ENCODE results near the gene KCNK17. TPM values are rescaled to one million over a fixed set of nuclear protein-coding genes. Genes with fewer than 3 reads are reported as not detected.
"Not testable (repeated sequence)": the region's sequence is repeated elsewhere in the genome, so short reads cannot be mapped to it uniquely, and the experiment has no call there.

Gene KCNK17
- total RNA-seq, 2 donors from 2014 or later = not detected

DNA sequence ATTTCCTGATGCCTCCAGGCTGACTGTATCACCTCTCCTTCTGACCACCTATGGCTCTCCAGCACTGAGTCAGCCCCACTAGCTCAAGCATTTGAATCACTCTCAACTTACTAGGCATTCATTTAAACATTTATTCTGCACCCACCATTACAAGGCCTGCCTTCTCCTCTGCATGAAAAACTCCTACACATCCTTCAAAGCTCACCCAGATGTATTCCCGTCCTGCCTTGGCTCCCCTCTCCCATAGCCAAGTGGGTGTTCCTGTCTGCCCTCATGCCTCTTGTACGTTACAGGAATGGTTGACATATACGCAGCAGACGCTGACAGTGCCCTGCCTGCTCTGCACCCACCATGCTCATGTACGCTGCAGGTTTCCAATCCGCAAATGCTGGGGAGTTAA, 21.6 kb downstream of the KCNK17 start:
- no peaks in the 10 kb centered on the region for H3K9me3 Mint-ChIP-seq
- no peaks in the 10 kb centered on the region for H3K36me3 Mint-ChIP-seq
- H3K27ac Mint-ChIP-seq = no peak overlapping the region
- DNase-seq (ENCODE audit: low spot score in 2 of 2) (no peak), ATAC-seq (no peak)

DNA sequence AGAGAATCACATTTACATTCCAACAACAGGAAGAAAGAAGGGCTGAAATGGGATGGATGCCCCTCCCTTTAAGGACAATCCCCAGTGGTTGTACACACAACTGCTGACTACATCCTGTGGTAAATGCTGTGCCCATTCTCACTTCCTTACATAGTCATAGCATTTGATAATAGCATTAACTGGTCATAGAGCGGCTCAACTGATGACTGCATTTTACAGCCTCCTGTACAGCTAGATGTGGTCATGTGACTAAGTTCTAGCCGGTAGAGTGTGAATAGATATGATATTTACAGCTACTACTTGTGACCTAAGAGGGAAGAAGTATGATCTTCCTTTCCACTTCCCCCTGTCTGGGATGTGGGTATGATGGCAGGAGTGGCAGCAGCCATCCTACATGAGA, 24.7 kb downstream of the KCNK17 start:
- Mint-ChIP-seq H3K9me3 (no peaks in the 10 kb centered on the region), H3K36me3 (no peaks in the 10 kb centered on the region), H3K27ac (no peak overlapping the region)
- DNase-seq (ENCODE audit: low spot score in 2 of 2) (no peak), ATAC-seq (peak in 1 of 2 donors; percentile 66)

DNA sequence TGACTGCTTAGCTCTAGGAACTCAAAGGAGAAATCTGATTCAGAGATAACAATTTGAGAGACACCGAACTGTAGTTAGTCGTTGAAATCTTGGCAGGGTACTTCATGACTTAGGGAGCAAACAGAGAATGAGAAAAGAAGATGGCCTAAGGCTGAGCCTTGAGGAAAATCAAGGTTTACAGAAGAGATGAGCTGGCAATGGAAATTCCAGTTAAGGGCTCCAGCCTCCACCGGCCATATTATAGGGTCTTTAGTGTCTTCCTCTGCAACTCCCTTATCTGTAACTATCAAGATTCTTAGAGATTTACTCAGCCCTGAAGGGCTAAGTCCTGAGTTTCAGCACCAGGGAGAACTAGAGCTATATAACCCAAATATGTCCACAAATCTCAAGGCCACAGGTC, 26.6 kb downstream of the KCNK17 start:
- H3K9me3 Mint-ChIP-seq = no peaks in the 10 kb centered on the region
- no peak overlapping the region for H3K27ac Mint-ChIP-seq
- no peaks in the 10 kb centered on the region for H3K36me3 Mint-ChIP-seq
- DNase-seq (ENCODE audit: low spot score in 2 of 2) = no peak
- ATAC-seq = no peak

DNA sequence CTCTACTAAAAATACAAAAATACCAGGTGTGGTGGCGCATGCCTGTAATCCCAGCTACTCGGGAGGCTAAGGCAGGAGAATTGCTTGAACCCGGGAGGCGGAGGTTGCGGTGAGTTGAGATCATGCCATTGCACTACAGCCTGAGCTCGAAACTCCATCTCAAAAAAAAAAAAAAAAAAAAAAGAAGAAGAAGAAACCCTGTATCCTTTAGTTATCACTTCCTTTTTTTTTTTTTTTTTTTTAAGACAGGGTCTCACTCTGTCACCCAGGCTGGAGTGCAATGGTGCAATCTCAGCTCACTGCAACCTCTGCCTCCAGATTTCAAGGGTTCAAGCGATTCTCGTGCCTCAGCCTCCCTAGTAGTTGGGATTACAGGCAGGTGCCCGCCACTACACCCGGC, 27.6 kb downstream of the KCNK17 start:
- not testable (repeated sequence) for DNase-seq (ENCODE audit: low spot score in 2 of 2); H3K36me3 Mint-ChIP-seq; H3K9me3 Mint-ChIP-seq; ATAC-seq; H3K27ac Mint-ChIP-seq

DNA sequence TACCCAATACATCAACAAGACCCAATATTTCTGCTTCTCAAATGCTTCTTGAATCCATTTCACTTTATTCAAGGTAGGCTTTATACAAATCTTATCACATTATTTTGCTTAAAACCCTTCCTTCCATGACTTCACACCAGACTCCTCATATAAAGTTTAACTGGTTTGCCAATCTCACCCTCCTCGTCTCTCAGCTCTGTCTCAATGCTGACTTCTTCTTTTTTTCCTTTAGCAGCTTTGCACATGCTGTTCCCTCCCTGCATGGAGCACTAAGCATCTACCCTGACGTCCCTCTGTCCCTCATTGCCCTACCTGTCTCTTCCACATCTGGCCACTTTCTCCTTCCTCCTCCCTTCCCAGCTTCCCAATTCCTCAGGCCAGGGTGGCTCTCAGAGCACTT, 31.4 kb downstream of the KCNK17 start:
- ATAC-seq (no peak), DNase-seq (ENCODE audit: low spot score in 2 of 2) (no peak)
- Mint-ChIP-seq H3K27ac (no peak overlapping the region), H3K36me3 (no peaks in the 10 kb centered on the region), H3K9me3 (no peaks in the 10 kb centered on the region)

DNA sequence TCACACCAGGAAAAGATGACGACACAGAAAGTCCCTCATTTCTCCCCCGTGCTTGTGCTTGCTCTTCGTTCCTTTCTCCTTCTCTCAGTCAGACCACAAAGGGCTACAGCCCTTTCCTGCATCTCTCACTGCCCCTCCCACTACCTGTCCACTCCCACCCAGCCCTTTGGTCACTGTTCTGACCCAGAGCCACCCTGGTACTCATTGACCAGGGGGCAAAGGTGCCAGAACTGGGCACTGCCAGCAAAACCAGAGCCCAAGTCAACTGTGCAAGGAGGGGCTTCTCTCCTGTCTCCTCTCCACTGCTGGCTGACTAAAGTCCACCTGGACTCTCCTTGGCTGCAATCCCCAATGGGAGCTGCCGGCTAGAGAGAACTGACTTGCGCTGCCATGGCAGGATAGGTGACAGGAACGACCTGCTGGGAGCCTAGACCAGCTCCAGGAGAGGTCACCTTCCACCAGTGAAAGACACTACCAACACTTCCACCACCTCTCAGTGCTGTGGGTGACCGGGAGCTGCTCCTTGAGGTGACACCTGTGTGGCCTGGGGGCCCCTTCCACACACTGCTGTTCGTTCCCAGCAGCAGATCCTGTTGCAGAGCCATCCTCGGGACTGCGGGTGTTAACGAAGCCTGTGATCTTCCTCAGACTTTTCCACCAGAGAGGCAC, 32.8 kb downstream of the KCNK17 start:
- peak overlapping the region in 1 of 2 donors; percentile 79 for H3K27ac Mint-ChIP-seq
- DNase-seq (ENCODE audit: low spot score in 2 of 2) = no peak

DNA sequence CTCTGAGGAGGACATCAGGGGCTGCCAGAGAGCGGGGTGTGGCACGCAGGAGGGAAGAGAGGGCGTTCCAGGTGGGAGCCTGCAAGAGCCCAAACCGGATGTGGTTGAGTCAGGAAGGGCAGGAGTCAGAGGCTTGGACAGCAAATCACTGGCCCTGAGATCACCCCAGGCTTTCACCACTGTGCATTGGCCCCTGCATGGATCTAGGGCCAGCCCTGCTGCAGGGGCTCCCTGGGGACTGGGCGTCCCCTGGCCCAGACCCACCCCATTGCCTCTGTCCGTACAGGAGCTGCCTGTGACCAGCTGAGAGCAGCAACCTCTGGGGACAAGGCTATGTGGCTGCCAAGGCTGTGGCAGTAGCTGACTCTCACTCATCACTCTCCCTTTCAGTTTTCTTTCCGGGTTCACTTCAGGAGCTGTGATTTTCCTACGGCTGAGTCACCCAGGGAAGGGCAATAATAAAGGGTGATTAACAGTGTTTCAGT, 33.9 kb downstream of the KCNK17 start:
- ATAC-seq (peak in 1 of 2 donors; percentile 37), DNase-seq (ENCODE audit: low spot score in 2 of 2) (no peak)
- no peaks in the 10 kb centered on the region for H3K9me3 Mint-ChIP-seq
- H3K27ac Mint-ChIP-seq = peak overlapping the region in 1 of 2 donors; percentile 52
- H3K36me3 Mint-ChIP-seq = no peaks in the 10 kb centered on the region

More for the DNA sequence above, 32.8 kb downstream of the KCNK17 start:
- Mint-ChIP-seq H3K36me3 (no peaks in the 10 kb centered on the region), H3K9me3 (no peaks in the 10 kb centered on the region)
- ATAC-seq = no peak

DNA sequence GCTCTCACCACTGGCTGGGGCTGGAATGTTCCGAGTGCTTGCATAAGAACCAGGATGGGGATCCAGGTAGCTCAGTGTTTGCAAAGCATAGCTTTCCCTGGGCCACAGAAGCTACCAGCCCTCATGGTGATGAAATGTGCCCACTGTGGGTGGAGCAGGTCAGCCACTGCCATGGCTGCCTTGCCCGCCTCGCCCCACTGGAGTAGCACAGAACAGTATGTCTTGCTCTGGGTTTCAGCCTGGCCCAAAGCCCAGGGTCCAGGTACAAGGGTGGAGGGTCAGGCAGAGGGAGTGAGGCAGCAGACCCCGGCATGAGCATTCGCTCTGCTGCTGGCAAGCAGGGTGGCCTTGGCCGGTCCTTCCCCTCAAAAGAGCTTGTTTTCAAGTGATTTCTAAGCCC, 34.7 kb downstream of the KCNK17 start:
- no peak overlapping the region for H3K27ac Mint-ChIP-seq
- no peaks in the 10 kb centered on the region for H3K36me3 Mint-ChIP-seq
- H3K9me3 Mint-ChIP-seq = no peaks in the 10 kb centered on the region
- DNase-seq (ENCODE audit: low spot score in 2 of 2) (no peak), ATAC-seq (no peak)

DNA sequence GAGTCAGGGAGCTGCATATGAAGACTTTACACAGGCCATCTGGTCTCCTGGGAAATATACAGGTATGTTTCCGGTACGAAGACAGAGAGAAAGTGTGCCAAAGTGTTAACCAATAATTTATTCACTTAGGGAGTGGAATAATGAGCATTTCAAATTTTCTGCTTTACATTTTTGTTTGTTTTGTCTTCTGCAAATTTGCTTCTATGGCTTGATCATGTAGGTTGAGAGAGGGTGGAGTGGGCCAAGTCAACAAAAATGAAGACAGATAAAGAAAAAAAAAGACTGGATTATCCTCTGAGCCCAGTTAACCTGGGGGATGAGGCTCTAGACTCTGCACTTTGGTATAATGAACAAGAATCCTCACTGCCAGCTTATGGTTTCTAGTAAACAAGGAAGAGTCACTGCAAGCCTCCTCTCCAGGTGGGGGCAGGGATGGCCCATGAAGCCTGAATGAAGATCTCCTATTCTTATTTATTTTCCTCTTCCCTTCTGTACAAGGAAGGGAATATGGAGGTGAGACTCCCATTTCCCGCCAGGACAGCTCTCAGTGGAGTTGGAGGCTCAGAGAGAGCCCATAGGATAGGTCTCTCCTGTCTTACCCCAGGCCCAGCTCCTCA, 37.7 kb downstream of the KCNK17 start:
- ATAC-seq (no peak), DNase-seq (ENCODE audit: low spot score in 2 of 2) (no peak)
- Mint-ChIP-seq H3K36me3 (no peaks in the 10 kb centered on the region), H3K9me3 (no peaks in the 10 kb centered on the region), H3K27ac (no peak overlapping the region)

DNA sequence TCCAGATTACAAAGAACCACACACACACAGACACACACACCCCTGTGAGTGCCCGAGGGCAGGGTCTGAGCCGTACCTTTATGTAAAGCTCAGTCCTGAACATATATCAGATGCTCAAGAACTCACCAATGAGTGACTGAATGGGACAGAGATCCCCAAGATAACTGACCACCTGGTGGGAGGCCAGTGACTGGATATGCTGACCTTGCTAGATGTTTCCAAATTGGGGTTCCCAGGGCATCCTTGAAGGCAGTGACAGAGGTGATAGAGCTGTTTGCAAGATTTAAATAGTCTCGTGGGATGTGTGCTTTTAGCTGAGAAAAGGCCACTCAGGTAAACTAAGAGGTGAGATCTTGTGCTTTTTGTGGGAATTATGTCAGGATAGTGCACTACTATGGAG, 39.3 kb downstream of the KCNK17 start:
- DNase-seq (ENCODE audit: low spot score in 2 of 2) = no peak
- H3K9me3 Mint-ChIP-seq = no peaks in the 10 kb centered on the region
- no peak overlapping the region for H3K27ac Mint-ChIP-seq
- ATAC-seq = no peak
- no peaks in the 10 kb centered on the region for H3K36me3 Mint-ChIP-seq

DNA sequence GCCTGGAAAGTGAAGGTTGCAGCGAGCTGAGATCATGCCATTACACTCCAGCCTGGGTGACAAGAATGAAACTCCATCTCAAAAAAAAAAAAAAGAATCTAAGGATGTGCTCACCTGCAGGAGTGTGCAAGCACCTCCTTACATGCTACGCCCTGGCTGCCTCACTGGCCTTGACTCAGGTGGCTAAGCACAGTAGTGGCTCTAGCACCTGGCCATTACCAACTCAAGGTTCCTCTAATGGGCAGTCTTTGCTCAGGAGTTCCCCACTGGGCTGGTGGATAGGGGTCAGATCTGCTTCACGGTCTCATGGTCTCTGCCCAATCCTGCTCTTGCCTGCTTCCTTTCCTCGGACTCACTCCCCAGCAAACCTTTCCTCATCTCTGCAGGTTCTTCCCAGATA, 39.7 kb downstream of the KCNK17 start:
- Mint-ChIP-seq H3K27ac (no peak overlapping the region), H3K9me3 (no peaks in the 10 kb centered on the region), H3K36me3 (no peaks in the 10 kb centered on the region)
- ATAC-seq = no peak
- DNase-seq (ENCODE audit: low spot score in 2 of 2) = no peak

DNA sequence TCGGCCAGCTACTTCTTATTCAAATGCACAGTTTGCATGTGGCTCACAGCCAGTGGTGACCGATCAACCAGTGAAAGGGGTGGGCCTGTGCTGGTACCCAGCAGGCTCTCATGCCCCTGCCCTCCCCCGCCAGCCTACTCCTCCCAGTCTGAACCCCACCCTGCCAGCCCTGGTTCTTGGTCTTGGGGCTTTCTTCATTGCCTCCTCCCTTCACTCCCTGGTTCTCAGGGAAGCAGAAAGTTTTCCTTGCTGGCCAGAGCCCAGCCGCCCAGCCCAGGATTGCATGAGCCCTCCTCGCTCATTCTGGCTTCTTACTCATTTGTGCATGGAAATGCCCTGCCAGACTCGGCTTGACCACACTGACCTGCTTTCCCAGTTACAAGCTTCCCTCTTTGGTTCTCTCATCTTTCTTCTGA, 40.8 kb downstream of the KCNK17 start:
- no peaks in the 10 kb centered on the region for H3K9me3 Mint-ChIP-seq
- H3K27ac Mint-ChIP-seq = no peak overlapping the region
- ATAC-seq = no peak
- DNase-seq (ENCODE audit: low spot score in 2 of 2) = no peak
- no peaks in the 10 kb centered on the region for H3K36me3 Mint-ChIP-seq

DNA sequence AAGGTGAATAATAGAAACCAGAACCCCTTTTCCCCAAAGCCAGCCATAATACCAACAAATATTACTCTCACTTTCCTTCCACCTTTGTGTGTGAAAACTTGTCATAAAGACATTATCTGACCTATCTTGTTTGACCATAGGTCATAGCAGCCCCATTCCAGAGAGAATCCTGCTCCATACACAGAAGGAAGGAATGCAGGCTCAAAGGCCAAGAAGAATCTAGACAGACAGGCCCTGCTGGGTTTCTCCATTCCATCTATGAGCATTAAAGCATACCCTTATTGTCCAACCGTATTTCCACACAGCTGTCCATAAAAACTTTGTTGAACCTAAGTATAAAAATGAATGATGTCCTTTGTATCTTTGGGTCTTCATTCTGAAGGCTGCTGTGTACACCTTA, 44.3 kb downstream of the KCNK17 start:
- ATAC-seq (no peak), DNase-seq (ENCODE audit: low spot score in 2 of 2) (no peak)
- H3K27ac Mint-ChIP-seq = no peak overlapping the region
- H3K36me3 Mint-ChIP-seq = no peaks in the 10 kb centered on the region
- H3K9me3 Mint-ChIP-seq = no peaks in the 10 kb centered on the region

DNA sequence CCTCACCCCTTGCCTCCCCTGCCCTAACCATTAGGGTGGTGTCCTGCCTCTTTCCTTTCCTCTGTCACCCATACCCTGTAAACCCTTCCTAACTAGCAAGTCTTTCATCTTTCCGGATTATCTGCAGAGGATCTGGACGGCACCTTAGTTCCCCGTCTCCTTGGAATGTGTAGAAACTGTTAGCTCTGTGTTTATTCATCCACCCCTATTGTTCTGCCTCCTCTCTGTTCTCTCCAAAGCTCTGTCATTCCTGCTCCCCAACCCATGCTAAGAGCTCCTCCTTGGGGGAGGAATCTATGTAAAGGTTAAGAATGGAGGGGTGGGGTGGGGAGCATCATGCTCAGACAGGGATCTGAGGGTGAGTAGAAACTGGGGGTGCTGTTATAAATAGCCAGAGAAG, 45.5 kb downstream of the KCNK17 start:
- DNase-seq (ENCODE audit: low spot score in 2 of 2) (no peak), ATAC-seq (no peak)
- Mint-ChIP-seq H3K9me3 (no peaks in the 10 kb centered on the region), H3K27ac (no peak overlapping the region), H3K36me3 (no peaks in the 10 kb centered on the region)

DNA sequence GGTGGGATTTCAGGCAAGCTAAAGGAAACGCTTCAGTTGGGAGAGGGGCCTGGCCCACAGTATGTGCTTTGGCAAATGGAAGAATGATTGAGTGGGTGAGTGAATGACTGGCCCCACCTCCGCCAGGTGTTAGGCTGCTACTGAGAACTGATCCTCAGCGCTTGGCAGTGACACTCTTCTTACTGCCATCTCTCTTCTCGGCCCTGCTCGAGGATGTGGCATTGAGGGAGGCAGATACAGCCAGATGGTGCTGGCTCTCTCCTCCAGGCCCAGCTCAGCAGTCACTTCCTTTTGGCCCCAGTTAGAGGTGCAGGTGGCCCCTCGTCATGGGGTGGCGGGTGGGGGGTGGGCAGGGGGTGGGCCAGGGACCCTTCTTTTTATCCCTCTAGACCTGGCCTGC, 46.0 kb downstream of the KCNK17 start:
- ATAC-seq (no peak), DNase-seq (ENCODE audit: low spot score in 2 of 2) (no peak)
- H3K9me3 Mint-ChIP-seq = no peaks in the 10 kb centered on the region
- no peaks in the 10 kb centered on the region for H3K36me3 Mint-ChIP-seq
- H3K27ac Mint-ChIP-seq = no peak overlapping the region

DNA sequence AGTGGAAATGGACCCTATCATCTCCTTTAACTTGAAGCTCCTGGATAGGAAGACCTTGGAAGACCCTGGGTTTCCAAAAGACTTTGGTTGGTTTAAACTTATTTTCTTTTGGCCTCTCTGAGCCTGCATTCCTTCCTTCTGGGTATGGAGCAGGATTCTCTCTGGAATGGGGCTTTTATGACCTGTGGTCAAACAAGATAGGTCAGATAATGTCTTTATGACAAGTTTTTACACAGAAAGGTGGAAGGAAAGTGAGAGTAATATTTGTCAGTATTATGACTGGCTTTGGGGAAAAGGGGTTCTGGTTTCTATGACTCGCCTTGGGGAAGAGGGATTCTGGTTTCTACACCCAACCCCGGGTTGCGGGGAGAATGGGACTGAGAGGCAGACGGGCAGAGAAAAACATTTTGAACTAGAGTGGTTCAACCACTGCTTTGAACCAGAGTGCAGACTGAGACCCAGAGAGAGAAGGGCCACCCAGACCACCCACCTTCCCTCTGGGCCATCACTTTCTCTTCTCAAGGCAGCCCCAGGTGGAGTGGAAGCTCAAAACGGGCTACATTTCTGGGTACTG, 47.4 kb downstream of the KCNK17 start:
- H3K27ac Mint-ChIP-seq = no peak overlapping the region
- H3K9me3 Mint-ChIP-seq = peaks cover 0 to 1% of the 10 kb centered on the region in 2 donors
- peaks cover 0 to 2% of the 10 kb centered on the region in 2 donors for H3K36me3 Mint-ChIP-seq
- ATAC-seq = peak; percentile 56 to 57
- peak in 1 of 2 donors; percentile 10 for DNase-seq (ENCODE audit: low spot score in 2 of 2)

DNA sequence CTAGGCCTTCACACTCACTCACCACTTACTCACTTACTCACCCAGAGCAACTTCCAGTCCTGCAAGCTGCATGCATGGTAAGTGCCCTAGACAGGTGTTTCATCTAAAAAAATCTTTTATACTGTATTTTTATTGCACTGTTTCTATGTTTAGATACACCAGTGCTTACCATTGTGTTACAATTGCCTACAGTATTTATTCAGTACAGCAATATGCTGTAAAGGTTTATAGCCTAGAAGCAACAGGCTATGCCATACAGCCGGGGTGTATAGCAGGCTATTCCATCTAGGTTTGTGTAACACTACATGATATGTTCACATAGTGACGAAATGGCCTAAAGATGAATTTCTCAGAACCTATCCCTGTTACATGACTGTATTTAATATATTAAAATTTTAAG, 47.8 kb downstream of the KCNK17 start:
- H3K9me3 Mint-ChIP-seq = peaks cover 0 to 3% of the 10 kb centered on the region in 2 donors
- ATAC-seq (no peak), DNase-seq (ENCODE audit: low spot score in 2 of 2) (no peak)
- no peak overlapping the region for H3K27ac Mint-ChIP-seq
- peaks cover 0 to 6% of the 10 kb centered on the region in 2 donors for H3K36me3 Mint-ChIP-seq

All from activated naive CD4-positive, alpha-beta T cell treated with anti-CD3 and anti-CD28 coated beads, Interleukin-2, amount 50 U/mL, for 72 hours (primary cell).